Adipocyte (in vitro differentiated cells): ENCODE measurements around the gene CKAP5.
"Not testable (repeated sequence)": the region's sequence is repeated elsewhere in the genome, so short reads cannot be mapped to it uniquely, and the experiment has no call there.

Experiments used
- DNase-seq: peaks from one replicate; pipeline ENCODE4 v3.0.0-alpha.2; 2015; ENCODE audit warnings: low read depth
- H3K27me3 ChIP-seq: replicated peaks from 2 replicates; pipeline ENCODE4 v1.7.0; 2013; ENCODE audit warnings: mild to moderate bottlenecking, low read length, moderate library complexity; ENCODE audit not compliant: control insufficient read depth, insufficient read depth
- H3K36me3 ChIP-seq: 2 replicates; pipeline ENCODE4 v1.7.0; 2013; ENCODE audit warnings: low read length, mild to moderate bottlenecking, moderate library complexity; ENCODE audit not compliant: control insufficient read depth, insufficient read depth, severe bottlenecking
- H3K4me1 ChIP-seq: 2 replicates; pipeline ENCODE4 v1.7.0; 2013; ENCODE audit warnings: mild to moderate bottlenecking, low read length, moderate library complexity; ENCODE audit not compliant: control insufficient read depth, insufficient read depth
- H3K4me3 ChIP-seq: 2 replicates; pipeline ENCODE4 v1.7.0; 2013; ENCODE audit warnings: mild to moderate bottlenecking, low read length, moderate library complexity
- H3K9ac ChIP-seq: 2 replicates; pipeline ENCODE4 v1.7.0; 2013; ENCODE audit warnings: mild to moderate bottlenecking, low read length, moderate library complexity
- H3K9me3 ChIP-seq: 2 replicates; pipeline ENCODE4 v1.7.0; 2013; ENCODE audit warnings: mild to moderate bottlenecking, low read length, moderate library complexity; ENCODE audit not compliant: control insufficient read depth

The CKAP5 gene

DNA sequence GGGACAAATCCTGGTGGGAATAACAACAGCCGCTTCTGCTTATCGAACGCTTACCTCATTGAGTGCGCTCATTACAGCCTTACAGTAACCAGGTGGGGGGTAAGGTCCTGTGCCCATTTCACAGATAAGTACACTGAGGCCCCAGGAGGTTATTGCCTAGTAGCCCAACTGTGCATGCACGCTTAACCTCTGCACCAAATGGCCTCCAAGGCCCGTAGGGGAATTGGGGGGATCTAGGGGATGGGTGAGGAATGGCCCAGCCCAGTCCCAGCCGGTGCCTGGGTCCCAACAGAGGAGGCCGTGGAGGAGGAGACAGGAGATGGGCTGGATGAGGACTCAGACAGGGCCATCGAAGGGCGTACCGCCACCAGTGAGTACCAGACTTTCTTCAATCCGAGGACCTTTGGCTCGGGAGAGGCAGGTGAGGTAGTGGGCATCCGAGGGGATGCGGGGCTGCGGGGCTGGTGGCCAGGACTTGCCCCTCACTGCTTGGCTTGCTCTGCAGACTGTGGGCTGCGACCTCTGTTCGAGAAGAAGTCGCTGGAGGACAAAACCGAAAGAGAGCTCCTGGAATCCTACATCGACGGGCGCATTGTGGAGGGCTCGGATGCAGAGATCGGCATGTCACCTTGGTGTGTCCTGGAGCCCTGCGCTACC lies 119.7 kb downstream of the CKAP5 start:
- Histone ChIP-seq H3K36me3 (no peaks in the 10 kb centered on the region), H3K9ac (no peak overlapping the region), H3K4me3 (no peak overlapping the region), H3K27me3 (no peaks in the 10 kb centered on the region), H3K9me3 (no peaks in the 10 kb centered on the region), H3K4me1 (no peaks in the 10 kb centered on the region)
- DNase-seq: no peak

- no peak overlapping the region for H3K9ac ChIP-seq
- H3K36me3 ChIP-seq: no peaks in the 10 kb centered on the region
- no peaks in the 10 kb centered on the region for H3K27me3 ChIP-seq
- no peak for DNase-seq
- H3K9me3 ChIP-seq: no peaks in the 10 kb centered on the region
- H3K4me3 ChIP-seq: no peak overlapping the region
- H3K4me1 ChIP-seq: no peaks in the 10 kb centered on the region
Measured at GRCh38 chr11:46725338-46726205, 120.5 kb downstream of the CKAP5 start.

DNA sequence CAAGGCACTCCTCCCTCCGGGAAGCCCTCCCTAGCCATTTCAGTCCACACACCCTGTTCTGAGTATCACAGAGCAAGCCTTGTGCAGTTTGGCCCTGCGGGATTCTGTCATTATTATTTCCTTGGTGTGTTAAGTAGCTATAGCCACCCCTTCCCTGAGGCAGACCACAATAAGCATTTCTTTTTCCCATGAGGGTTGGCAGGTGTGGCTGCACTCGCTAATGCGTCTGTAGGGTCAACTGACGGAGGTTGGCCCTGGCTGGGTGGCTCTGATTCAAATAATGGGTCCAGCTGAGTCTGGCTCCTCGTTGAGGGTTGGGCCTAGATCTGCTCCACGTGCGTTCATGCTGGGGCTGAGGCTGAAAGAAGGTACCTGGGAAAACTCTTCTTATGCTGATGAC lies 122.0 kb downstream of the CKAP5 start:
- H3K36me3 ChIP-seq: no peaks in the 10 kb centered on the region
- H3K4me1 ChIP-seq: no peaks in the 10 kb centered on the region
- H3K9me3 ChIP-seq: no peaks in the 10 kb centered on the region
- H3K9ac ChIP-seq: no peak overlapping the region
- DNase-seq: no peak
- H3K4me3 ChIP-seq: no peak overlapping the region
- H3K27me3 ChIP-seq: no peaks in the 10 kb centered on the region

GRCh38 chr11:46723359-46723680 lies 122.8 kb downstream of the CKAP5 start:
- Histone ChIP-seq H3K4me1 (no peaks in the 10 kb centered on the region), H3K9ac (no peak overlapping the region), H3K9me3 (no peaks in the 10 kb centered on the region), H3K36me3 (no peaks in the 10 kb centered on the region), H3K4me3 (no peak overlapping the region), H3K27me3 (no peaks in the 10 kb centered on the region)
- DNase-seq: no peak

- H3K9ac ChIP-seq: no peak overlapping the region
- no peaks in the 10 kb centered on the region for H3K36me3 ChIP-seq
- no peak for DNase-seq
- H3K4me3 ChIP-seq: no peak overlapping the region
- H3K27me3 ChIP-seq: no peaks in the 10 kb centered on the region
- no peaks in the 10 kb centered on the region for H3K9me3 ChIP-seq
- H3K4me1 ChIP-seq: peaks cover 2% of the 10 kb centered on the region
Measured at GRCh38 chr11:46722566-46723358, 123.3 kb downstream of the CKAP5 start.

DNA sequence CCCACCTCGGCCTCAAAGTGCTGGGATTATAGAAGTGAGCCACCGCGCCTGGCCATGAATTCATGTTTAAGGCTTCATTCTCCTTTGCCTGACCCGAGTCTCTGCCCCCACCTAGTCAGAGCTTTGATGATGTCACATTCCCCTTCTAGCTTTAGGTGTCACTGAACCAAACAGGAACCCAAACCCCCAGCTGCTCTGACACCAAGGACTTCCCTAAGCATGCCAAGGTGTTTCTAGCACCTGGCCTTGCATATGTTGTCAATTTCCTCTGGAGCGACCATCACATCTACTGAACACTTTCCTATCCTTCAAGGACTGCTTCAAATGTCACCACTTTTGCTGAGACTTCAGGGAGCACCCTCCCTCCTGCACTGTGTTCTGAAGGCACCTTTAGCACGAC lies 124.8 kb downstream of the CKAP5 start:
- DNase-seq: no peak
- H3K9ac ChIP-seq: no peak overlapping the region
- no peaks in the 10 kb centered on the region for H3K9me3 ChIP-seq
- no peaks in the 10 kb centered on the region for H3K27me3 ChIP-seq
- no peak overlapping the region for H3K4me3 ChIP-seq
- no peaks in the 10 kb centered on the region for H3K36me3 ChIP-seq
- peaks cover 2% of the 10 kb centered on the region for H3K4me1 ChIP-seq

DNA sequence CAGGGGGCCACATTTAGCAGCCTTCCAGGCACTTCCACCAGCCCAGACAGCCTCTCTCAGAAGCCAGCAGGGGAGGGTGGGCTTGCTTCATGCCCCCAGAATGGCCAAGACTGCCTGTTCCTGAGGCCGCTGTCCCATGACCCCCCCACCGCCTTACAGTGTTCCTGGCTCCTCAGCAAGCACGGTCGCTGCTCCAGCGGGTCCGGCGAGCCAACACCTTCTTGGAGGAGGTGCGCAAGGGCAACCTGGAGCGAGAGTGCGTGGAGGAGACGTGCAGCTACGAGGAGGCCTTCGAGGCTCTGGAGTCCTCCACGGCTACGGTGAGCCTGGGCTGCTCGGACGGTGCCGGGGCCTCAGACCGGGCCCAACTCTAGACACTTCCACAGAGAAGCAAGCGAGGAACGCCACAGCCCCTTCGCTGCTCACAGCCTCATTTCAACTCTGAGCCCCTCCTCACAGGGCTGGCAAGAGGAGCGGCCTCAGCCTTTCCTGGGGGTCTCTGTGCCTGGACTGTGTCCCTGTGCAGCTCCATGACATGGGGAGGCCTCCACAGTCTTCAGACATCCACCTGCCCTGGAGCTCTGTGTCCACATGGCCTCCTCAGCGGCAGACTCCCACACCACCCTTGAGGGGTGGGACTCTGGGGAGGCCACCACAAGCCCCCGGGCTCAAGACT lies 126.4 kb downstream of the CKAP5 start:
- Histone ChIP-seq H3K4me1 (peaks cover 8% of the 10 kb centered on the region), H3K9ac (no peak overlapping the region), H3K4me3 (no peak overlapping the region), H3K27me3 (no peaks in the 10 kb centered on the region), H3K36me3 (no peaks in the 10 kb centered on the region), H3K9me3 (no peaks in the 10 kb centered on the region)
- DNase-seq: no peak

DNA sequence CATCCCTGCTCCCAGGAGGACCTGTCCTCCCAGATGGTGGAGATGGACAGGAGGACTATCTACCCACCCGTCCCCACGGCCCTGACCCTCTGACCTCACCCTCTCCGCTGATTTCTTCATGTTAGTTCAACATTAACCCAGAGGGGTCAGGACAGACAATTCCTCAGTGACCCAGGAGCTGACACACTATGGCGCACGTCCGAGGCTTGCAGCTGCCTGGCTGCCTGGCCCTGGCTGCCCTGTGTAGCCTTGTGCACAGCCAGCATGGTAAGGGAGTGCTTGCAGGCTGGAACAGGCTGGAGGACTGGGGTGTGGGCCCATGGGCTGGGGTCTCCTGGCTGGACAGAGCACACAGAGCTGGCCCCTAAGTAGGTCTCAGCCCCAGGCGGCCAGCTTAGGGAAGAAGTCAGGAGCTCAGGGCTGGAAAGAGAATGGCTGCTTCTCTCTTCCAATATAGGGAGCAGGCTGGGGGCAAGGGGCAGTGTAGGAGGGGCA lies 127.0 kb downstream of the CKAP5 start, which contains the start of gene F2:
Gene F2 (plus strand): TSS at position 166 of the 495 bp plus-strand sequence. CDS start 23 bp downstream, at position 189.
- no peaks in the 10 kb centered on the region for H3K27me3 ChIP-seq
- no peak for DNase-seq
- peaks cover 12% of the 10 kb centered on the region for H3K4me1 ChIP-seq
- no peaks in the 10 kb centered on the region for H3K36me3 ChIP-seq
- H3K4me3 ChIP-seq: no peak within 1 kb of the TSS
- H3K9ac ChIP-seq: no peak within 1 kb of the TSS
- H3K9me3 ChIP-seq: no peaks in the 10 kb centered on the region

GRCh38 chr11:46718155-46719019 lies 127.7 kb downstream of the CKAP5 start:
- no peak for DNase-seq
- H3K4me3 ChIP-seq: no peak overlapping the region
- H3K4me1 ChIP-seq: peaks cover 16% of the 10 kb centered on the region
- no peak overlapping the region for H3K9ac ChIP-seq
- H3K27me3 ChIP-seq: no peaks in the 10 kb centered on the region
- H3K36me3 ChIP-seq: no peaks in the 10 kb centered on the region
- H3K9me3 ChIP-seq: no peaks in the 10 kb centered on the region

DNA sequence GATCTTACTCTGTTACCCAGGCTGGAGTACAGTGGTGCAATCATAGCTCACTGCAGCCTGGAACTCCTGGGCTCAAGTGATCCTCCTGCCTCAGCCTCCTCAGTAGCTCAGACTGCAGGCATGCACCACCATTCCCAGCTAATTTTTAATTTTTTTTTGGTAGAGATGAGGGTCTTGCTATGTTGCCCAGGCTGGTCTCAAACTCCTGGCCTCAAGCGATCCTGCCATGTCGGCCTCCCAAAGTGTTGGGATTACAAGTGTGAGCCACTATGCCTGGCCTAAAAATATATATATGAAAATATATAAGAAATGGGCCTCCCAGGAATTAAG lies 128.3 kb downstream of the CKAP5 start:
- not testable (repeated sequence) for H3K27me3 ChIP-seq, H3K9ac ChIP-seq, DNase-seq, H3K36me3 ChIP-seq, H3K9me3 ChIP-seq, H3K4me3 ChIP-seq
- peaks cover 19% of the 10 kb centered on the region for H3K4me1 ChIP-seq
